NOMO-1 (cell line): ENCODE results near the gene IER5L.
A peak's percentile ranks its signal among the peaks of the same experiment; 100 is the strongest.

Source experiments
- DNase-seq, 2 experiments: peaks; one replicate each; lab custom pipeline; 2025; ENCODE audit not compliant: unreplicated experiment in 2 of 2; lab: John Stamatoyannopoulos, UW

The IER5L gene

GRCh38 chr9:129177791-129178567, at the start of gene IER5L:
IER5L (minus strand) TSS chr9:129178261; CDS start chr9:129178052, 209 bp downstream.
- DNase-seq, result peak; percentile 91 to 98

GRCh38 chr9:129227843-129228189, 49.8 kb upstream of the IER5L start:
- no peak for DNase-seq

GRCh38 chr9:129225815-129226214, 47.8 kb upstream of the IER5L start:
- DNase-seq, result peak in 1 of 2 experiments; percentile 23

GRCh38 chr9:129225490-129225778, 47.4 kb upstream of the IER5L start:
- DNase-seq, result no peak

GRCh38 chr9:129224618-129225489, 46.8 kb upstream of the IER5L start:
- no peak for DNase-seq

- DNase-seq, result no peak
These were observed 45.6 kb upstream of the IER5L start for GRCh38 chr9:129223551-129224208.

- no peak for DNase-seq
These were observed 44.8 kb upstream of the IER5L start for GRCh38 chr9:129222819-129223218.

- DNase-seq, result no peak
These were observed 44.0 kb upstream of the IER5L start for GRCh38 chr9:129221979-129222635.

GRCh38 chr9:129221233-129221632, 43.2 kb upstream of the IER5L start:
- no peak for DNase-seq

- DNase-seq, result no peak
These were observed 42.7 kb upstream of the IER5L start for GRCh38 chr9:129220771-129221170.

GRCh38 chr9:129218918-129219317, 40.9 kb upstream of the IER5L start:
- DNase-seq, result no peak

GRCh38 chr9:129218272-129218625, 40.2 kb upstream of the IER5L start:
- DNase-seq, result no peak

- no peak for DNase-seq
These were observed 35.5 kb upstream of the IER5L start for GRCh38 chr9:129213551-129213950.

- no peak for DNase-seq
These were observed 33.6 kb upstream of the IER5L start for GRCh38 chr9:129211686-129212085.

GRCh38 chr9:129210125-129210524, 32.1 kb upstream of the IER5L start:
- no peak for DNase-seq

GRCh38 chr9:129209580-129209979, 31.5 kb upstream of the IER5L start:
- no peak for DNase-seq

GRCh38 chr9:129209109-129209508, 31.0 kb upstream of the IER5L start:
- no peak for DNase-seq

GRCh38 chr9:129208207-129209032, 30.4 kb upstream of the IER5L start:
- DNase-seq, result no peak

GRCh38 chr9:129206905-129207304, 28.8 kb upstream of the IER5L start:
- DNase-seq, result no peak

GRCh38 chr9:129206401-129206800, 28.3 kb upstream of the IER5L start:
- DNase-seq, result no peak
